ENCODE results near the gene CCDC9B.

GRCh38 chr15:40296561-40297230 is 44.0 kb downstream of the CCDC9B start:
- no peak for TF ChIP-seq CTCF (IDR thresholded peaks at IDR 0.05)
- TF ChIP-seq POLR2A (IDR thresholded peaks at IDR 0.05): no peak

All from body of pancreas (tissue), 4 donors.